Fibroblast of lung (primary cell): Measurements from ENCODE around the gene IGF2R.

ENCODE experiments used
- EZH2 ChIP-seq: IDR thresholded peaks from 2 replicates; pipeline ENCODE4 v1.5.1; 2012; ENCODE audit warnings: low read length, control low read depth, mild to moderate bottlenecking; ENCODE audit errors: missing control alignments
- TF ChIP-seq, protein P1 (sequence below), 2 donors: IDR thresholded peaks in 1 of 2; conservative IDR thresholded peaks in 1 of 2; 1 replicate in 1 of 2; 2 replicates in 1 of 2; pipeline ENCODE4 v1.5.1; 2011 to 2012; ENCODE audit warnings: low read length in 2 of 2, control low read depth in 1 of 2, inconsistent platforms in 1 of 2, low read depth in 1 of 2, mild to moderate bottlenecking in 1 of 2

DNA sequence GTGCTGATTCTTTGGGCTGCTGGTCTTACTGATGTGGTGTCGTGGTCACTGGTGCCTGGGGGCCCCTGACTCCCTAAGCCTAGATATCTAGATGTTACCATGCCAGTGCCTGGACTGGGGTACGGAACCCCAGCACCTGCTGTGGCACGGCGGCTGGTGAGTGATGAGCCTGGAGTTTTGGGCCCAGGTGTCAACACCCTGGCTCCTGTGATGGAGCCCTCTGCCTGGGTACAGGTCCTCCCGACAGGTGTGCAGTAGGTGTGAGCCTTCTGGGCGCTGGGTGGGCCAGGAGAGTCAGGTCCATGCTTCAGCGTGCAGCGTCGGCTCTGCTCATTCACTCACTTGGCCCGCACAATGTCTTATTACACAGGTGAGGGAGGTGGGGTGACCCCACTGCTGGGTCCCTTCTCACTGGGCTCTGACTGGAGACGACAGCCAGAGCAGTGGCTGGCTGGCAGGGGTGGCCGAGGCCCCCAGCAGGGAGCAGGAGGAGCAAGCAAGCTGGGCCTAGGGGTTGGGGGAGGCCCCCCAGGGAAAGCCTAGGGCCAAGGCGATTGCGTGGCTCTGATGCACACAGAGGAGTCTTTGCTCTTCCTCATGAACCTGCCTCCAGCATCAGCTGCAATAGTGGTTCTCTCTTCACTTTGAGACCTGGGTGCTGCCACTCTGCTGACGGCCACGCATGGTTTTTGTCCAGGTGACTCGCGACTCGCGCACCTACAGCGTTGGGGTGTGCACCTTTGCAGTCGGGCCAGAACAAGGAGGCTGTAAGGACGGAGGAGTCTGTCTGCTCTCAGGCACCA is 110.2 kb downstream of the IGF2R start:
- no peak for TF ChIP-seq EZH2
- TF ChIP-seq, protein P1, sequence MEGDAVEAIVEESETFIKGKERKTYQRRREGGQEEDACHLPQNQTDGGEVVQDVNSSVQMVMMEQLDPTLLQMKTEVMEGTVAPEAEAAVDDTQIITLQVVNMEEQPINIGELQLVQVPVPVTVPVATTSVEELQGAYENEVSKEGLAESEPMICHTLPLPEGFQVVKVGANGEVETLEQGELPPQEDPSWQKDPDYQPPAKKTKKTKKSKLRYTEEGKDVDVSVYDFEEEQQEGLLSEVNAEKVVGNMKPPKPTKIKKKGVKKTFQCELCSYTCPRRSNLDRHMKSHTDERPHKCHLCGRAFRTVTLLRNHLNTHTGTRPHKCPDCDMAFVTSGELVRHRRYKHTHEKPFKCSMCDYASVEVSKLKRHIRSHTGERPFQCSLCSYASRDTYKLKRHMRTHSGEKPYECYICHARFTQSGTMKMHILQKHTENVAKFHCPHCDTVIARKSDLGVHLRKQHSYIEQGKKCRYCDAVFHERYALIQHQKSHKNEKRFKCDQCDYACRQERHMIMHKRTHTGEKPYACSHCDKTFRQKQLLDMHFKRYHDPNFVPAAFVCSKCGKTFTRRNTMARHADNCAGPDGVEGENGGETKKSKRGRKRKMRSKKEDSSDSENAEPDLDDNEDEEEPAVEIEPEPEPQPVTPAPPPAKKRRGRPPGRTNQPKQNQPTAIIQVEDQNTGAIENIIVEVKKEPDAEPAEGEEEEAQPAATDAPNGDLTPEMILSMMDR (conservative IDR thresholded peaks at IDR 0.05 in 1 of 2, IDR thresholded peaks at IDR 0.05 in 1 of 2; ENCODE audit: low read depth in 1 of 2, low read length in 2 of 2): no peak
